ENCODE results near the gene KRT33B.

KRT33B gene

DNA sequence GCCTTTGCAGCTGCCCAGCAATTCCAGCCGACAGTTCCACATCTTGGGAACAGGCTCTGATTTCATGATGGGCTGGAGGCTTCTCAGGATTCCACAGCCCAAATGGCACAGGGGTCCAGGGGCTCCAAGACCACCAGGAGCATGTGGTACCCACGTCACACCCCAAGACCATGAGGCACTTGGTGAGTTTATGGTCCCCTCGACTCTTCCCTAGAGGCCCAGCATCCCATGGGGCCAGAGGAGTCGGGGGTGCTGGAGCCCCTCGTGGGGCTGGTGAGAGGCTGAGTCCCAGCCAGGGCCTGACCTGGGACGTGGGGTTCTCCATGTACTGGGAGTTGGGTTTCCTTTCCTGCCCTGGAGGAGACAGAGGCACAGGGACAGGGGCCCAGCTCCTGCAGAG, 44.0 kb downstream of the KRT33B start:
- TF ChIP-seq, protein P1, sequence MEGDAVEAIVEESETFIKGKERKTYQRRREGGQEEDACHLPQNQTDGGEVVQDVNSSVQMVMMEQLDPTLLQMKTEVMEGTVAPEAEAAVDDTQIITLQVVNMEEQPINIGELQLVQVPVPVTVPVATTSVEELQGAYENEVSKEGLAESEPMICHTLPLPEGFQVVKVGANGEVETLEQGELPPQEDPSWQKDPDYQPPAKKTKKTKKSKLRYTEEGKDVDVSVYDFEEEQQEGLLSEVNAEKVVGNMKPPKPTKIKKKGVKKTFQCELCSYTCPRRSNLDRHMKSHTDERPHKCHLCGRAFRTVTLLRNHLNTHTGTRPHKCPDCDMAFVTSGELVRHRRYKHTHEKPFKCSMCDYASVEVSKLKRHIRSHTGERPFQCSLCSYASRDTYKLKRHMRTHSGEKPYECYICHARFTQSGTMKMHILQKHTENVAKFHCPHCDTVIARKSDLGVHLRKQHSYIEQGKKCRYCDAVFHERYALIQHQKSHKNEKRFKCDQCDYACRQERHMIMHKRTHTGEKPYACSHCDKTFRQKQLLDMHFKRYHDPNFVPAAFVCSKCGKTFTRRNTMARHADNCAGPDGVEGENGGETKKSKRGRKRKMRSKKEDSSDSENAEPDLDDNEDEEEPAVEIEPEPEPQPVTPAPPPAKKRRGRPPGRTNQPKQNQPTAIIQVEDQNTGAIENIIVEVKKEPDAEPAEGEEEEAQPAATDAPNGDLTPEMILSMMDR (IDR thresholded peaks at IDR 0.05): no peak

DNA sequence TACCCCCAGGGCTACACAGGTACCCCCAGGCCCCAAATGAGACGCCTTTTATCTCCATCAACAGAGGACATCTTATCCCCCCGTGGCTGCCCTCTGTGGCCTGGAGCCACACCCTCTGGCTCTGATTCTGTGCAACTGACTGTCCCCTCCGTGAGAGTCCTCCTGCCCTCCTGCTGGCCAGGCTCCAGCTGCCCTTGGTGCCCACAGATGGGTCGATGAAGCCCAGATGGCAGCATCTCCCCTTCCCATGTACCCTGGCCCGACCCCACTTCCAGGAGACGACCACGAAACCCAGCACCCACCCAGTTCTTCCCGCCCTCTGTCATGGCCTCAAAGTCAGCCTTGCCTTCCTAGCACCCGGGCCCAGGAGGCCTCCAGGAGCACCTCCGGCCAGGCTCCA, 44.5 kb downstream of the KRT33B start:
- TF ChIP-seq, protein P1 (IDR thresholded peaks at IDR 0.05): no peak

DNA sequence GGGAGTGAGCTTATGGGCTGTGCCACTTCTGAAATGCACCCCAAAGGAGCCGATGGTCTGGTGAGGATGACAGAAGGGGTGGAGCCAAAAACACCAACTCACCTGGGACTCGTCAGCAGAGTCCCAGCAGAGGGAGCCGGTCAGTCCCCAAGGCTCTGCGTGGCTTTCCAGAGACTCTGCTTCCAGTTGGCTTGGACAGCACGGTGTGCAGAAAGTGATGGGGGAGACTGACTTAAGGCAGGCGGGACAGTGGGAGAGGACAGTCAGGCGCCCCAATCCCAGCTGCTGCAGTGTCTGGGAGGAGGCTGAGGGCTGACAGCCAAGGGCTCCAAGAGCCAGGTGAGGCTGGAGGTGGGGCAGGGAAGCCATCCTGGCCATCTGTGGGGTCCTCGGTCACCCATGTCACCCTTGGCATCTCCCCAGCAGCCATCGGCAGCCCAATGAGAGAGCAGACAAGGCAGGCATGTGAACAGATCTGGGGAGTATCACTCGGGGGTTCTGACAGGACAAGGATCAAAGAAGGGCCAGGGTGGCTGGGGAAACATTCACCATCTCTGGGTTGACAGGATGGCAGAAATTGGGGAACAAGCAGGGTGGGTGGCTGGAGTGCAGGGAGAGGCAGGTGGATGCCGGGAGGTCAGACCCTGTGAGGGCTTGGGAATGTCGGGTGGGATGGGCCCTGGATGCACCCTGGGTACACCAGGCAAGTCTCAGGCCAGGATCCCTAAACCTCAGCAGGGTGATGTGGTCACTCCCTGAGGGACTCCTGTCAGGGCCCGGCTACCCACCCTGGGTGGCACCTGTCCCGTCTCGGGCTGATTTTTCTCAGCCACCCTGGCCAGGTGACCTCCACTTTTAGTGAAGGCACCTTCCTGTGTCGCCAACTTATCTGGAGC, 45.2 kb downstream of the KRT33B start:
- TF ChIP-seq, protein P1 (IDR thresholded peaks at IDR 0.05): peak; percentile 53

DNA sequence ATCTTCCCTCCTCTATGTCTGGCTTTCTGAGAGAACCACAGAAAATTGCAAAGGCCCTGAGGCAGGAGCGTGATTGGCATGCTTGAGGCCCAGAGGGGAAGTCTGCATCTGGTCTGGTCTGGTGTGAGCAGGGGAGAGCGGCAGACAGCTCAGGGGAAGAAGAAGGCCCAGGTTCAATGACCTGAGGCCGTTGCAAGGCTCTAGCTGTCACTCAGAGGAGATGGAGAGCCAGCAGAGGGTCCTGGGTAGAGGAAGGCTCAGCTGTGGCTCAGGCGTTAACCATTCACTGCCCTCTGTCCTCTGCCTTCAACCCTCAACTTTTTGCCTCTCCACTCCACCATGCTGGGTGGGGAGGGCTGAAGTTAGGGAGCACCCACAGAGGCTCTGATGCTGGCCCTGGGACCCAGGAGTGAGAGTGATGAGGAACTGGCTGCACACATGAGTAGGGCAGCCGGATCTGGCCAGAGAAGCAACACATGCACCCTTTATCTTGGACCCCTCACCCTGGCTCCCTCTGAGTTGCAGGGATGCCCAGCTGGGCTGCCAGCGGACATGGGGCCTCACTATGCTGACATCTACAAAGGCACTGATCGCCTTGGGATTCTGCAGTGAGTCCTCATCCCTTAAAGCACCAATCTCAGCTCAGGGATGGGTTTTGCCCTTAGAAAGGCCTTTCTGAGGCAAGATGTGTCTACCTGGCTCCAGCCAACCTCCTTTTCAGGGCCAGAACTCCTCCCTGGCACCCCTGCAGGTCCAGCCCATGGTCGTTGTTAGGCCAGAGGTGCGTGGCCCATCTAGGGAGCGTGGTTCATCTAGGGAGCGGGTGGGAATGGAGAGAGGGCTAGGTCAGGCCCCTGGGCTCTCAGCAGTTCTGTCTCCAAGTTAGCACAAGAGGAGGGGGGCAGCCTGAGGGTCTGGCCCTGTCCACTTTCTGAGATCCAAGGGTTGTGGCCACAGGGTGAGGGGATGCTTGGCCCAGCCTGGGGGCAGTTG, 46.4 kb downstream of the KRT33B start:
- TF ChIP-seq, protein P1 (IDR thresholded peaks at IDR 0.05): no peak

DNA sequence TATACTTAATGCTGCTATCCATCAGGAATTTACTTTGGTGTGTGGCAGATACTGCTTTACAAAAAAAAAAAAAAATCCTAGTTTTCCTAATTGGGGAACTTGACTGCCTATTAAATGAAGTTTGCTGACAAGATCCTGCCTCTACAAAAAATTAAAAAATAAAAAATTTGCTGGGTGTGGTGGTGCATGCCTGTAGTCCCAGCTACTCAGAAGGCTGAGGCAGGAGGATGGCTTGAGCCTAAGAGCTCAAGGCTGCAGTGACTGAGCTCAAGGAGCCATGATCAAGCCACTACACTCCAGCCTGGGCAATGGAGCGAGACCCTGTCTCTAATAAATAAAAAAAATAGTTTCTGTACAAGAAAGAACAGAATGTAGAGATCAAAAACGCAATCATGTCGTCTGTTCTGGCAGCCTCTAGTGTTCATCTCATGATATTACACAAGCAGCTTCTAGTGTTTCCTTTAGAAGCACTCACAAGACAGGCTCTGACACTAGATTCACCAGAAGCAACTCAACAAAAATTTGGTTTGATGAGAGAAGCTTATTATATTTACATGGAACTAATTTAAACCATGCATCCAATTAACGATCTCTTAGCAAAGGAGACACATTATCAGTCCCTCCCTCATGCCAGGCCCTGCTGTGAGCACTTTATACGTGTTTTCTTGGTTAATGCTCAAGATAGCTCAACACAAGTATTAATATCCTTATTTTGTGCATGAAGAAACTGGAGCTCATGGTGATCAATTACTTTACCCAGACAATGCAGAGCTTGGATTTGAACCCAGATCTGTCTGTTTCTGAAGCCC, 47.3 kb downstream of the KRT33B start:
- TF ChIP-seq, protein P1 (IDR thresholded peaks at IDR 0.05): peak; percentile 88

DNA sequence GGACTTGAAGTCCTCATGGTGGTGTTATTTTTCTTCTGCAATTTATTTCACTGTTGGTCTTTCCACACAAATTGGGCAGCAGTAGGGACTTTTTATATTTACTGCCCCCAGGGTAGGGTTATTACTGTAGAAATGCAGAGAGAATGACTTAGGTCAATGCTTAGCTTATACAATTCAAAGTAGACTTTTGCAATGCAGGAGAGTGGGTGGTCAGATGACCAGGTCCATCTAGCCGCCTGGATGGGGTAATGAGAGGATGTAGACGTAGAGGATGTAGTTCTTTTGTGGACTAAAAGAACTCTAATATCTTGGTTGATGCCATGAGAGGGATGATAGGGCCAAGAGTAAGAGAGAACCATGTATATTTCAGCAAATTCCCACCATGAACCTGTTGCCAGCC, 51.4 kb downstream of the KRT33B start:
- TF ChIP-seq, protein P1 (IDR thresholded peaks at IDR 0.05): no peak
